Measurements from ENCODE around the gene CASKIN1. TPM values are rescaled to one million over a fixed set of nuclear protein-coding genes. Genes with fewer than 3 reads are reported as not detected.
A peak's percentile ranks its signal among the peaks of the same experiment; 100 is the strongest.

CASKIN1 gene
- total RNA-seq, 1 experiment from 2014 or later = 5.9 TPM

- H3K36me3 ChIP-seq (ENCODE audit: control insufficient read depth in 1 of 2, insufficient read depth in 2 of 2, low read length in 2 of 2) = peaks cover 6 to 16% of the 10 kb centered on the region in 2 experiments; a peak in 3 of 4 replicates
- TSS peak; percentile 11 for BruUV-seq (replicated peaks)
- peak overlapping the region; percentile 97 for H3K27ac ChIP-seq (ENCODE audit: low read depth, low read length)
- peak overlapping the region; percentile 75 for H3K4me2 ChIP-seq (ENCODE audit: low read length)
- no peak overlapping the region for H2AFZ ChIP-seq (ENCODE audit: low read depth, low read length, poor library complexity, severe bottlenecking)
- H3K4me1 ChIP-seq (ENCODE audit: control insufficient read depth in 1 of 2, insufficient read depth in 2 of 2, low read length in 2 of 2) = peaks cover 25 to 30% of the 10 kb centered on the region in 2 experiments
- TF ChIP-seq YY1 (IDR thresholded peaks at IDR 0.05; ENCODE audit: extremely low read depth, insufficient replicate concordance, low read depth, low read length) (no peak), SP1 (IDR thresholded peaks at IDR 0.05; ENCODE audit: low read depth) (no peak), TCF7L2 (IDR thresholded peaks at IDR 0.05; ENCODE audit: borderline replicate concordance, extremely low read depth, insufficient read depth, insufficient read length) (no peak), RAD21 (IDR thresholded peaks at IDR 0.05; ENCODE audit: low read depth) (no peak), POLR2AphosphoS5 (IDR thresholded peaks at IDR 0.05; ENCODE audit: low read depth, low read length) (no peak), ELF1 (IDR thresholded peaks at IDR 0.05; ENCODE audit: borderline replicate concordance, low read depth) (no peak), CBX3 (IDR thresholded peaks at IDR 0.05; ENCODE audit: low read depth) (no peak), ZBTB33 (IDR thresholded peaks at IDR 0.05; ENCODE audit: extremely low read depth, insufficient replicate concordance, low read length) (no peak), SIN3A (IDR thresholded peaks at IDR 0.05; ENCODE audit: low read depth) (no peak), POLR2A (IDR thresholded peaks at IDR 0.05; ENCODE audit: borderline replicate concordance, extremely low read depth, insufficient read depth, insufficient read length) (no peak)
- H4K20me1 ChIP-seq (ENCODE audit: insufficient read depth) = no peaks in the 10 kb centered on the region; the same call in 1 of the 2 replicates
- H3K79me2 ChIP-seq (ENCODE audit: insufficient read depth, low read length) = peaks cover 63% of the 10 kb centered on the region
- CTCF ChIA-PET = no interaction called here
- intact Hi-C loops (cut with micrococcal nuclease) = no loop called here
- RAD21 ChIA-PET (ENCODE audit: low non-redundant PET in 1 of 2, low total read pairs in 2 of 2, uncharacterized antibody in 2 of 2, unreplicated experiment in 2 of 2) = interaction anchor here (0.6 to 1.1 kb wide), 3 partner anchors 8 to 32 kb away, joined by 3 to 4 read pairs (median 3); no protein-coding TSS in a partner anchor
- no peaks in the 10 kb centered on the region for H3K9me3 ChIP-seq (ENCODE audit: control insufficient read depth in 1 of 2, insufficient read depth in 1 of 2, low read depth in 1 of 2, low read length in 2 of 2)
- no peak overlapping the region for H3K9ac ChIP-seq (ENCODE audit: low read length)
- H3K27me3 ChIP-seq (ENCODE audit: insufficient read depth, low read length) = no peaks in the 10 kb centered on the region
- POLR2A ChIA-PET = interaction anchor here (0.6 to 1.4 kb wide), 5 partner anchors 13 to 525 kb away, joined by 3 to 6 read pairs (median 4); partner anchors contain the start of genes ECI1 and TRAF7
- no peak for DNase-seq (ENCODE audit: low read depth, low spot score)
- no peaks in the 10 kb centered on the region for H3K9me2 ChIP-seq (ENCODE audit: insufficient read depth)
- no peak overlapping the region for H3K4me3 ChIP-seq (replicated peaks in 1 of 2; ENCODE audit: low read depth in 1 of 2, low read length in 2 of 2)
- ATAC-seq = no peak
Measured at GRCh38 chr16:2226245-2226793, 29.9 kb upstream of the CASKIN1 start.
